HG02678 (cell line): ENCODE measurements around the gene SERPINC1.
"Not testable (repeated sequence)": the region's sequence is repeated elsewhere in the genome, so short reads cannot be mapped to it uniquely, and the experiment has no call there.

Experiments
- ATAC-seq: cut with Tn5 transposase; IDR thresholded peaks from one replicate; pipeline ENCODE4 v1.9.1; 2021; ENCODE audit warnings: mild to moderate bottlenecking, moderate library complexity; ENCODE audit not compliant: unreplicated experiment

The SERPINC1 gene

GRCh38 chr1:173864179-173864867, 52.8 kb downstream of the SERPINC1 start:
- ATAC-seq = no peak

GRCh38 chr1:173863224-173864161, 53.6 kb downstream of the SERPINC1 start:
- ATAC-seq = no peak

GRCh38 chr1:173862769-173863223, 54.3 kb downstream of the SERPINC1 start:
- ATAC-seq = no peak

- ATAC-seq = not testable (repeated sequence)
Observed at GRCh38 chr1:173862146-173862768, 54.9 kb downstream of the SERPINC1 start.

- ATAC-seq = no peak
Observed at GRCh38 chr1:173861731-173862145, 55.4 kb downstream of the SERPINC1 start.

GRCh38 chr1:173860065-173860464, 57.1 kb downstream of the SERPINC1 start:
- no peak for ATAC-seq

- not testable (repeated sequence) for ATAC-seq
Observed at GRCh38 chr1:173859547-173859946, 57.6 kb downstream of the SERPINC1 start.

GRCh38 chr1:173857363-173857917, 59.7 kb downstream of the SERPINC1 start:
- no peak for ATAC-seq

- ATAC-seq = no peak
Observed at GRCh38 chr1:173856903-173857302, 60.2 kb downstream of the SERPINC1 start.

GRCh38 chr1:173856014-173856413, 61.1 kb downstream of the SERPINC1 start:
- no peak for ATAC-seq
